Measurements from ENCODE around the gene SFXN5.

GRCh38 chr2:73091164-73091563 is 19.7 kb upstream of the SFXN5 start:
- TF ChIP-seq CTCF (IDR thresholded peaks at IDR 0.05; ENCODE audit: poor library complexity, severe bottlenecking) (no peak), MXI1 (conservative IDR thresholded peaks at IDR 0.05; ENCODE audit: poor library complexity, severe bottlenecking) (no peak), REST (IDR thresholded peaks at IDR 0.05; ENCODE audit: borderline replicate concordance) (no peak), POLR2AphosphoS5 (IDR thresholded peaks at IDR 0.05) (no peak), SMC3 (conservative IDR thresholded peaks at IDR 0.05; ENCODE audit: poor library complexity) (no peak), RAD21 (conservative IDR thresholded peaks at IDR 0.05) (no peak), TAF1 (IDR thresholded peaks at IDR 0.05; ENCODE audit: low read depth) (no peak), EZH2 (IDR thresholded peaks at IDR 0.05; ENCODE audit: borderline replicate concordance, insufficient read depth, low read length, poor library complexity, severe bottlenecking) (no peak)

Measured in neural cell (in vitro differentiated cells).